ENCODE measurements around the gene TRIM60. TPM values are rescaled to one million over a fixed set of nuclear protein-coding genes. Genes with fewer than 3 reads are reported as not detected.

TRIM60 gene
- total RNA-seq, result not detected in 2 replicates

DNA sequence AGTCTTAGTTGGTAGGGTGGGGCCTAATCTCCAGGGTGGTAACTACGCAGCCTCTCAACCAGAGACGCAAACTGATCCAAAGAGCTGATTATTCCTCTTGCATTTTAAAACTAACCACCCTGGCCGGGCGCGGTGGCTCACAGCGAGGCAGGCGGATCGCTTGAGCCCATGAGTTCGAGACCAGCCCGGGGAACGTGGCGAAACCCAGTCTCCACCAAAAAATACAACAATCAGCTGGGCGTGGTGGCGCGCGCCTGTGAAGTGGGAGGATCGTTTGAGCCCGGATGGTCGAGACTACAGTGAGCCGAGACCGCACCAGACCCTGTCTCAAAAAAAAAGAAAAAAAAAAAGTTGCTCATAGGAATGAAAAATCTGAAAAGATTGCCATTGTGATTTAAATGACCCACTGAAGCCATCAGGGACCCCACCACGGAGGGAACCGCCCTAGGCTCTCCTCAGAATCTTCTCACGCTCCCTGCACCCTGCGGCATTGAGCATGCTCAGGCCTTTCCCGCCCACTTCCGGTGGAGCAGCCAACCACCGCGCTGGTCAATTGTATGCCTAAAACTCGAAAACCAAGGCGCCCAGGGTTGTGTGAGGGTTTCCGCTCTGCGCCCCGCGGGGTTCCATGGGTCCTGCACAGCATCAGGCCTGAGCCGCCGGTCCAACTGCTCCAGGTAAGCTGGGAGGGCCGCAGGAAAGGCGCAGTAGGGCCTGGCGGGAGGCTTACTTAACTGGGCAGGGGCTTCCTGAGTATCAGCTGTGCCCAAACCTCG, at the start of gene TRIM60:
TRIM60 (plus strand) TSS at position 564 of the 776 bp plus-strand sequence. CDS start 8,074 bp downstream, outside the sequence.

DNA sequence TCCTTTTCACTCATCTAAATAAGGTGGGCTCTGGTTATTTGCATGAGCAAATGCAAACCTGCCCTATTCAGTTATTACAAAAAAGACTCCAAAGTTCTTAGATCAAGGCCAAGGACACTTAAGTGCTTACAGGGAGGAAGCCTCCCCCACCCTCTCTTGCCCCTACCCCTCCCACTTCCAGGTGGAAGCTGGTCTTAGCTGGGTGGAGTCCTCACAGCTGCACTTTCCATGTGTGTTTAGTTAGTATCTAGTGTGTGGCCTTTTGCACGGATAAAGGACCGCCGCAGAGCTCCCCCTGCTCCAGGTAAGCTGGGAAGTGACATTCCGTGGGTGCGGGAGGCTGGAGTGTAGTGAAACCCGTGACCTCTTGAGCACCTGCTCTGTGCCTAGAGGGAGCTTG, 21.8 kb downstream of the TRIM60 start, which contains the start of gene TRIM75:
TRIM75 (plus strand) TSS at position 222 of the 400 bp plus-strand sequence. CDS start 5,282 bp downstream, outside the sequence.

Other genes starting within 250 kb of the TRIM60 start
- not detected in 2 replicates for gene APELA, start 154.8 kb upstream of the TRIM60 start, total RNA-seq
- gene TRIM61, start 54.3 kb upstream of the TRIM60 start, total RNA-seq, result 0.67 and 1.0 TPM in 2 replicates
- not detected in 2 replicates for gene TRIM75, start 21.9 kb downstream of the TRIM60 start, total RNA-seq
- 5.4 and 6.8 TPM in 2 replicates for gene TMEM192, start 80.9 kb downstream of the TRIM60 start, total RNA-seq
- 9.1 and 9.8 TPM in 2 replicates for gene KLHL2, start 175.6 kb downstream of the TRIM60 start, total RNA-seq